ENCODE measurements around the gene CLRN1.

GRCh38 chr3:150936693-150937092 lies 35.8 kb downstream of the CLRN1 start:
- TF ChIP-seq CTCF (IDR thresholded peaks at IDR 0.05) (no peak), POLR2A (IDR thresholded peaks at IDR 0.05) (no peak)
